OCI-LY7 (cell line): ENCODE measurements around the gene LRRC51. TPM values are rescaled to one million over a fixed set of nuclear protein-coding genes. Genes with fewer than 3 reads are reported as not detected.

Experiments
- BruUV-seq: library from RNA; stranded (reverse); fragments of 400-500 nt; replicated peaks from 2 replicates; lab custom pipeline; 2021; lab: Mats Ljungman, UMichigan
- CTCF ChIA-PET: fragments of 300-600 bp; sonication (Branson Sonifier 250); formaldehyde crosslinking; loops from one replicate; lab custom pipeline; 2022; ENCODE audit warnings: antibody characterized with exemption; ENCODE audit not compliant: unreplicated experiment; lab: Charles Lee
- POLR2A ChIA-PET: fragments of 300-600 bp; sonication (Branson Sonifier 250); formaldehyde crosslinking; loops from one replicate; lab custom pipeline; 2022; ENCODE audit warnings: antibody characterized with exemption; lab: Charles Lee
- DNase-seq: peaks from one replicate; pipeline ENCODE4 v3.0.0-alpha.2; 2015; ENCODE audit warnings: low spot score
- H2AFZ ChIP-seq: fragments of 200-600 bp; sonication (generic), shearing (Covaris generic); 2 replicates; pipeline ENCODE4 v1.6.1; 2014; ENCODE audit warnings: mild to moderate bottlenecking, antibody characterized with exemption, low read length, moderate library complexity
- H3K27ac ChIP-seq: fragments of 200-600 bp; sonication (generic); 2 replicates; pipeline ENCODE4 v1.5.1; 2014; ENCODE audit warnings: mixed run types, low read depth, mild to moderate bottlenecking, moderate library complexity, low read length, inconsistent platforms; ENCODE audit not compliant: poor library complexity, severe bottlenecking
- H3K36me3 ChIP-seq: fragments of 200-600 bp; sonication (generic); 2 replicates; pipeline ENCODE4 v1.6.1; 2014; ENCODE audit warnings: mild to moderate bottlenecking, antibody characterized with exemption, low read length, moderate library complexity, mixed read lengths; ENCODE audit not compliant: insufficient read depth
- H3K4me1 ChIP-seq: fragments of 200-600 bp; sonication (generic); 2 replicates; pipeline ENCODE4 v1.5.1; 2014; ENCODE audit warnings: mild to moderate bottlenecking, low read length; ENCODE audit not compliant: insufficient read depth, poor library complexity, severe bottlenecking
- H3K4me2 ChIP-seq: fragments of 200-600 bp; sonication (generic); 2 replicates; pipeline ENCODE4 v1.6.1; 2014; ENCODE audit warnings: mild to moderate bottlenecking, low read length
- H3K4me3 ChIP-seq: fragments of 200-600 bp; sonication (generic); 2 replicates; pipeline ENCODE4 v1.5.1; 2014; ENCODE audit warnings: mild to moderate bottlenecking, low read depth, low read length; ENCODE audit not compliant: poor library complexity, severe bottlenecking
- H3K79me2 ChIP-seq: fragments of 200-600 bp; sonication (generic); 2 replicates; pipeline ENCODE4 v1.6.1; 2016; ENCODE audit warnings: low read depth, mild to moderate bottlenecking, low read length, moderate library complexity, mixed read lengths; ENCODE audit not compliant: insufficient read depth
- H3K9me2 ChIP-seq: fragments of 200-600 bp; sonication (generic); 2 replicates; pipeline ENCODE4 v1.6.1; 2016; ENCODE audit warnings: mild to moderate bottlenecking, low read length, mixed read lengths; ENCODE audit not compliant: insufficient read depth
- H3K9me3 ChIP-seq: fragments of 200-600 bp; sonication (generic); 2 replicates; pipeline ENCODE4 v1.6.1; 2014; ENCODE audit warnings: mild to moderate bottlenecking, mixed run types, low read length, mixed read lengths
- H4K20me1 ChIP-seq: fragments of 200-600 bp; sonication (generic); 2 replicates; pipeline ENCODE4 v1.6.1; 2014; ENCODE audit warnings: mild to moderate bottlenecking, antibody characterized with exemption, low read length, moderate library complexity, mixed read lengths; ENCODE audit not compliant: insufficient read depth
- EZH2phosphoT487 ChIP-seq: fragments of 200-600 bp; sonication (generic); IDR thresholded peaks from 2 replicates; pipeline ENCODE4 v1.6.1; 2018; ENCODE audit warnings: low read depth, borderline replicate concordance, mild to moderate bottlenecking, mixed run types, antibody characterized with exemption, low read length, moderate library complexity, mixed read lengths
- intact Hi-C: fragments of 100-400 bp; cut with micrococcal nuclease; formaldehyde crosslinking; loops from one replicate; pipeline ENCODE4 v1.10.0; 2022; ENCODE audit not compliant: unreplicated experiment
- total RNA-seq, 2 experiments: library from RNA; depleted of rRNA in 1 of 2; stranded (reverse); fragments of >200 nt in 1 of 2; shearing (Covaris generic) in 1 of 2; gene quantifications; 2 replicates each; pipeline ENCODE4 v1.2.3, GENCODE V29; 2014 to 2022
- TF ChIP-seq, protein P1 (sequence below): fragments of 200-600 bp; sonication (generic); conservative IDR thresholded peaks from 2 replicates; pipeline ENCODE4 v1.5.1; 2014; ENCODE audit warnings: mild to moderate bottlenecking, antibody characterized with exemption, low read length, moderate library complexity, mixed read lengths

LRRC51 gene
- total RNA-seq, 2 experiments from 2014 or later: 9.9 to 15.3 TPM

- peaks cover 40% of the 10 kb centered on the region for H3K4me1 ChIP-seq
- peak overlapping the region; percentile 25 for H3K27ac ChIP-seq
- no peaks in the 10 kb centered on the region for H3K9me2 ChIP-seq
- H3K36me3 ChIP-seq: peaks cover 9% of the 10 kb centered on the region
- H2AFZ ChIP-seq: peak overlapping the region; percentile 79
- peak overlapping the region; percentile 79 for H3K4me2 ChIP-seq
- POLR2A ChIA-PET: interaction anchor here (0.6 to 1.6 kb wide), 4 partner anchors 10 to 44 kb away, joined by 3 to 6 read pairs (median 3); partner anchors contain the start of gene LAMTOR1
- H4K20me1 ChIP-seq: peaks cover 4% of the 10 kb centered on the region; the same call in 1 of the 2 replicates
- BruUV-seq: no TSS peak
- H3K79me2 ChIP-seq: peaks cover 38% of the 10 kb centered on the region
- DNase-seq: no peak
- H3K9me3 ChIP-seq: no peaks in the 10 kb centered on the region
- TF ChIP-seq EZH2phosphoT487: no peak
- TF ChIP-seq, protein P1, sequence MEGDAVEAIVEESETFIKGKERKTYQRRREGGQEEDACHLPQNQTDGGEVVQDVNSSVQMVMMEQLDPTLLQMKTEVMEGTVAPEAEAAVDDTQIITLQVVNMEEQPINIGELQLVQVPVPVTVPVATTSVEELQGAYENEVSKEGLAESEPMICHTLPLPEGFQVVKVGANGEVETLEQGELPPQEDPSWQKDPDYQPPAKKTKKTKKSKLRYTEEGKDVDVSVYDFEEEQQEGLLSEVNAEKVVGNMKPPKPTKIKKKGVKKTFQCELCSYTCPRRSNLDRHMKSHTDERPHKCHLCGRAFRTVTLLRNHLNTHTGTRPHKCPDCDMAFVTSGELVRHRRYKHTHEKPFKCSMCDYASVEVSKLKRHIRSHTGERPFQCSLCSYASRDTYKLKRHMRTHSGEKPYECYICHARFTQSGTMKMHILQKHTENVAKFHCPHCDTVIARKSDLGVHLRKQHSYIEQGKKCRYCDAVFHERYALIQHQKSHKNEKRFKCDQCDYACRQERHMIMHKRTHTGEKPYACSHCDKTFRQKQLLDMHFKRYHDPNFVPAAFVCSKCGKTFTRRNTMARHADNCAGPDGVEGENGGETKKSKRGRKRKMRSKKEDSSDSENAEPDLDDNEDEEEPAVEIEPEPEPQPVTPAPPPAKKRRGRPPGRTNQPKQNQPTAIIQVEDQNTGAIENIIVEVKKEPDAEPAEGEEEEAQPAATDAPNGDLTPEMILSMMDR: no peak
- H3K4me3 ChIP-seq: peak overlapping the region; percentile 98
- CTCF ChIA-PET: interaction anchor here (1.5 kb wide), 1 partner anchor 10 kb away, joined by 6 read pairs; no protein-coding TSS in a partner anchor
- intact Hi-C loops: no loop called here
Observed at GRCh38 chr11:72081184-72081644, 564 bp downstream of the LRRC51 start.

GRCh38 chr11:72081821-72082453, 1.3 kb downstream of the LRRC51 start:
- no TSS peak for BruUV-seq
- ChIA-PET CTCF (interaction anchor here (1.5 kb wide), 1 partner anchor 9 kb away, joined by 6 read pairs; no protein-coding TSS in a partner anchor), POLR2A (interaction anchor here (0.6 to 1.6 kb wide), 4 partner anchors 9 to 44 kb away, joined by 3 to 6 read pairs (median 3); partner anchors contain the start of gene LAMTOR1)
- no peaks in the 10 kb centered on the region for H3K9me2 ChIP-seq
- H3K36me3 ChIP-seq: 0 out of 2 replicates have a peak, but pooled peaks cover 3% of the 10 kb centered on the region
- TF ChIP-seq, protein P1: no peak
- no peak overlapping the region for H3K4me3 ChIP-seq
- H3K27ac ChIP-seq: no peak overlapping the region
- H3K4me2 ChIP-seq: peak overlapping the region; percentile 79; the same call in 1 of the 2 replicates
- H3K79me2 ChIP-seq: peaks cover 31% of the 10 kb centered on the region
- DNase-seq: no peak
- H3K4me1 ChIP-seq: peaks cover 37% of the 10 kb centered on the region
- no peak overlapping the region for H2AFZ ChIP-seq
- intact Hi-C loops: no loop called here
- peaks cover 4% of the 10 kb centered on the region; the same call in 1 of the 2 replicates for H4K20me1 ChIP-seq
- no peaks in the 10 kb centered on the region for H3K9me3 ChIP-seq

DNA sequence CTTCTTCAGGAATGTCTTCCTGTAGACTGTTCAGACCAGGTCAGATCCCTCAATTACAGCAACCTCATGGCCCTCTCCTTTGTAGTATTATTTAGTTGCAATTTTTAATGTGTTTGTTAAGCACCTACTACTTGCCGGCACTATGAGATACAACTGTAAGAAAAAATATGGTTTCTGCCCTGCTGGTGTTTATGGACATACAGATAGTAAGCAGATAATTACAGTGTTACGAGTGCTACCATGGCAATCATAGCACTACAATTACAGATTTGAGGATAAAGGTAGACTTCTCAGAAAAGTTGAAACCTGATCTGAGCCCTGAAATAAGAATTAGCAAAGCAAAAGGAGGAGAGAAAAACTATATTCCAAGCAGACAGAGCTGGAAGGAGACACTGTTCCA, 2.8 kb downstream of the LRRC51 start:
- Histone ChIP-seq H3K9me3 (no peaks in the 10 kb centered on the region), H4K20me1 (no peaks in the 10 kb centered on the region), H3K4me3 (no peak overlapping the region), H3K27ac (no peak overlapping the region), H3K36me3 (no peaks in the 10 kb centered on the region), H3K4me2 (no peak overlapping the region), H2AFZ (no peak overlapping the region), H3K9me2 (no peaks in the 10 kb centered on the region), H3K79me2 (peaks cover 16% of the 10 kb centered on the region), H3K4me1 (peaks cover 24% of the 10 kb centered on the region)
- CTCF ChIA-PET: no interaction called here
- intact Hi-C loops: no loop called here
- no TSS peak for BruUV-seq
- DNase-seq: no peak
- TF ChIP-seq, protein P1: no peak
- no peak for TF ChIP-seq EZH2phosphoT487
- POLR2A ChIA-PET: interaction anchor here (0.7 kb wide), 1 partner anchor 19 kb away, joined by 4 read pairs; no protein-coding TSS in a partner anchor
